Measurements from ENCODE around the gene DENND1A.

DENND1A gene

DNA sequence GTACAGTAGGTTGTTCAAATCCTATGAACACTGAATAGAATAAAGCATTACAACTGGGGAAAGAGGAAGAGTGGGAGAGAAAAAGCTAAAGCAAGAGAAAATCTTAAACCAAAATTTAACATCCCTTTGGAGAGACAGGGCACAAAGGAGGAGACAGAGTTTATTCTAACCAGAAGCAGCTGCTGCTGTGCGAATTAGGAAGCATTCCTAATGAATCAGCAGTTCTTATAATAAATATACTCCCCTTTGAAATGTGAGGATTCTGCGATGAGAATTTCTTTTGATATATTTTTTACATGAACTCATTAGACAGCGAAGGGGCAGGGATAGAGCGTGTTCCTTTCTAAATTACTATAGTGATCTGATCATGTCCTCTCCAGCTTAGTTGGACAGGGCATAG is 233.4 kb downstream of the DENND1A start:
- in situ Hi-C loops (cut with MboI; ENCODE audit: low sequenced_read_pairs): no loop called here

DNA sequence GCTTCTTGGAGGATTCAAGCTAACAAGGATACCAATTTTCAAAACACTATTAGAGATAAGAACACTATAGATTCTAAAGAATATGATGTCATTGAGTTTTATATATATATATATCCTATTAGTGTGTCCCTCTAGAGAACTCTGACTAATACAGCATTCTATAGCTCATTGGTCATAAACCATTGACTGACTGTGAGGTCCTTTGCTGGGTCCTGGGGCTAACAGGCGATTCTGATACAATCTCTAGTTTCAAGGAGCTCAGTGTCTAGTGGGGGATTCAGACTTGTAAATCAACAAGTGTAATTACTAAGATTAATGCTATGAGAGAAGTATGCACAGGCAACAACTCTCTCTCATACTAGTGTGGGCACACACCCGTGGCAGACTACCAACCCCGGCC is 234.5 kb downstream of the DENND1A start:
- in situ Hi-C loops (cut with MboI; ENCODE audit: low sequenced_read_pairs): no loop called here

DNA sequence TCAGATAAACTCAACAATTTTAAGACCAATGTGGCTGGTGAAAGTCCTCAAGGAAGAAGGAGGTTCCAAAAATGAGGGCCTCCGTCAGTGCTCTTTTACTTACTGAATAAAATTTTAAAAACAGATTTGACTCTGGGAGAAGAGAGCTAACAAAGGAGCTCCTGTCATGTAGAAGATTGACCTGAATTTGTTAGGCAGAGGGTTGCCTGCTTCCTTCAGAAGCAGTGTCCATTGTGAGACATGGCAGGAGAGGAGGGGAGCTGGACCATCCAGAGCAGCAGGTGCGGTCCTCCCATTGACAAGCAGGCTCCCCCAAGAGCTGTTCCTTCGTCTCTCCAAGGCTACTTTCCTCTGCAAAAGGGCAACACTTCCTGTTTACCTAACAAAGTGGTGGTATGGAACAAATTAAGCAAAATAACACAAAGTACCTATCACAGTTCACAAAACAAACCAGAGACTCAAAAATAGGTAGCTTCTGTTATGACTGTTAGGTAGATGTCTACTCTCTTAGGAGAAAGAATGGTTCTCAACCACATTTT is 238.1 kb downstream of the DENND1A start:
- in situ Hi-C loops (cut with MboI; ENCODE audit: low sequenced_read_pairs): no loop called here

DNA sequence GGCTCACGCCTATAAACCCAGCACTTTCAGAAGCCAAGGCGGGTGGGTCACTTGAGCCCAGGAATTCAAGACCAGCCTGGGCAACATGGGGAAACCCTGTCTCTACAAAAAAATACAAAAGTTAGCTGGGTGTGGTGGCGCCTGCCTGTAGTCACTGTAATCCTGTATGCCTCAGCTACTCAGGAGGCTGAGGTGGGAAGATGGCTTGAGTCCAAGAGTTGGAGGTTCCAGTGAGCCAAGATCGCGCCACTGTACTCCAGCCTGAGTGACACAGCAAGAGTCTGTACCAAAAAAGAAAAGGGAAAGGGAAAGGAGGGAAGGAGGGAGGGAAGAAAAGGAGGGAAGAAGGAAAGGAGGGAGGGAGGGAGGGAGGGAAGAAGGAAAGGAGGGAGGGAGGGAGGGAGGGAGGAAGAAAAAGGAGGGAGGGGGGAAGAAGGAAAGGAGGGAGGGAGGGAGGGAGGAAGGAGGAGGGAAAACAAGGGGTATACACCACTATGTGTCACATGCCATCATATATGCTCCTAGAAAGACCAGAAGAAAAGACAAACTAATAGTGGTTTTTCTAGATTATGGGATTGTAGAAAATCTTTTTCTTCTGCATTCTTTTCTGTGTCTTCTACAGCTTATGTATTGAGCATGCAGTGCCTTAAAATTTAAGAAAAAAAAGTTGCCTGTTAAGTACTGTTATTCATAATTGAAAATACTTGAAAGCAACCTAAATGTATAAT is 240.1 kb downstream of the DENND1A start:
- in situ Hi-C loops (cut with MboI; ENCODE audit: low sequenced_read_pairs): no loop called here

DNA sequence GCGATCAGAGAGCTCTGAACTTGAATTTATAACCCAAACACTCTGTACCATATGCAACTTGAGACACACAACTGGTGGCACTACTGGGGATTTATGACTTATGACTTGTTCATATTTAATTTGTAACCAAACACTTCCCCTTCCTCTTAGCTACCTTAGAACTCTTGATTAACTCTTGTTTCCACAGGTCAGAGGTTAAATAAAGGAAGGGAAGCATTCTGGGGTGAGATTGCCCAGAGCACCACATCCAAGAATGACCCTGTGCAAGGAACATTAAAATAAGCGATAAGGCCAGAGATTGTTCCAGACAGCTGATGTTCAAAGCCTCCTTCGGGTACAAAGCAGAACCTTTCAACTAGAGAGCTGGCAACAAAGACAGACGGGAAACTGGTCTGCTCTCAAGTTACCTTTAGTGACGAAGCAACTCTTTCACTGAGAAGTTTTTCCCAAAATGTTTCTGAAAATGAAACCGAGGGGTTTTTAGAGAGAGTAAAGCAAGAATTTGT is 242.6 kb downstream of the DENND1A start:
- in situ Hi-C loops (cut with MboI; ENCODE audit: low sequenced_read_pairs): no loop called here

DNA sequence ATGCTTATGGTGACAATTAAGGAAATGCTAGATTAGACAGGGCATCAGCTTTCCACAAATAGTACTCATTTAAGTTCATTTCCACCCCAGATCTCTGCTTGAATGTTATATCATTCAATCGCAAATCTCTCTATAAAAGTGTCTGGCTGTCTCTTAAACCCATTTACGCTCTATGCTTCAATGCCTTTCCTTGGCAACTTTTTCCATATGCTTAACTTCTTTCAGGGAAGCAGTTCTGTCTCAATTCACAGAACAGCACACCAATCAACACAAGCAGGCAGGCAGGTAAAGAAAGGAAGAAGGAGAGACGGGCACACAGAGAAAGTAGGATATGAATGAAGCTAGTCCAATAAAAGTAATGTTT is 243.1 kb downstream of the DENND1A start:
- in situ Hi-C loops (cut with MboI; ENCODE audit: low sequenced_read_pairs): no loop called here

DNA sequence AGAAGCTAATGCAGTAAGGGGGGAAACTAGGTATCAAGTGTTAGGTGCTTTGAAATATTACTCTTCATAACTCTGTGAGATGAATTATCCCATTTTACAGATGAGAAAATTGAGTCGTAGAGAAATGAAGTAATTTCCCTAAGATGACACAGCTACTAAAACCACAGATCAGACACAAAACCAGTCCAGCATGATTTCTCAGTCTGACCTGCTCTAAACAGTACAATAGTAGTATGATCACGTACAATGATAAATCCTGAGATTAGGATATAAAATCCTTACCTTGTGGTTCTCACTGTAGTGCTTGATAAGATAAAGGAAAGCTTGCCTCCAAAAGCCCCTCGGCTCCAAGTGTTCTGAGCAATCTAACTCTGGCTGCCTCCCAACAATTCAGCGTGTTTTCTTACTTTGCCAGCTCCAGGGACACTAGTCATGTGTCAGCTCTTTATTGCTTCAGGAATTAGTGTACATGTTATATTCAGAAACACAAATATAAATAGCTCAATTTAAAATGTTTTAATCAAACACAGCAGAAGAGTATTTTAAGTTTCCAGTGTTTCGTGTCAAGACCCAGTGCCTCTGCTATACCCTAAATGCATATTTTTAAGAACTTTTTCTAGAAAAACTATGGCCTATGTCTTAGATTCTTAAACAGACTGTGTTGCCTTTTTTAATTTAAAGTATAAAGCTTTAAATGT is 243.6 kb downstream of the DENND1A start:
- in situ Hi-C loops (cut with MboI; ENCODE audit: low sequenced_read_pairs): no loop called here

DNA sequence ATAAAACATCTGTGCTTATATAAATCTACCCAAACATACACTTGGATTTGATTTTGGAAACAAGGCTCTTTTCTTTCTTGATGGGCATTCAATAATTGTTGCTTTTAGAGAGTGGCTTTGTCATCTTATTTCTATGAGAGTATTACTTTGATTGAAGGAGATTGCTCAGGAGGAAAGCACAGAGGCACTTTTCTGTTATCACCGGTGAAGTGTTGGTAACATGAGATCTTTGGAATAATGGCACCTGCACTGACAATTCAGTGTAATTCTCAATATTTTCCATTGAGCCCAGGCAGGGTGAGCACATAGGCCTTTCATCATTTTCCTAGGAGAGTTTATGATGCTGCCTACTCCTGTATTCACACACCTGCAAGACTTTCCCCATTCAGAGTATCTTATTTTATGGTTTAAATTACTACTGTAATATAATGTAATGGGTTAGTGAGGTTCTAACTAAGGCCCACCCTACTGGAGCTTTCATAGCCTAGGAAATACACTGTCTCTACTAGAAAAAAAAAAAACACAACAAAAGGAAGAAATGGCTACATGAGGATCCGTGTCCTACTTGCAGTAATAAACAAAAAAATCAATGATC is 244.3 kb downstream of the DENND1A start:
- in situ Hi-C loops (cut with MboI; ENCODE audit: low sequenced_read_pairs): no loop called here

DNA sequence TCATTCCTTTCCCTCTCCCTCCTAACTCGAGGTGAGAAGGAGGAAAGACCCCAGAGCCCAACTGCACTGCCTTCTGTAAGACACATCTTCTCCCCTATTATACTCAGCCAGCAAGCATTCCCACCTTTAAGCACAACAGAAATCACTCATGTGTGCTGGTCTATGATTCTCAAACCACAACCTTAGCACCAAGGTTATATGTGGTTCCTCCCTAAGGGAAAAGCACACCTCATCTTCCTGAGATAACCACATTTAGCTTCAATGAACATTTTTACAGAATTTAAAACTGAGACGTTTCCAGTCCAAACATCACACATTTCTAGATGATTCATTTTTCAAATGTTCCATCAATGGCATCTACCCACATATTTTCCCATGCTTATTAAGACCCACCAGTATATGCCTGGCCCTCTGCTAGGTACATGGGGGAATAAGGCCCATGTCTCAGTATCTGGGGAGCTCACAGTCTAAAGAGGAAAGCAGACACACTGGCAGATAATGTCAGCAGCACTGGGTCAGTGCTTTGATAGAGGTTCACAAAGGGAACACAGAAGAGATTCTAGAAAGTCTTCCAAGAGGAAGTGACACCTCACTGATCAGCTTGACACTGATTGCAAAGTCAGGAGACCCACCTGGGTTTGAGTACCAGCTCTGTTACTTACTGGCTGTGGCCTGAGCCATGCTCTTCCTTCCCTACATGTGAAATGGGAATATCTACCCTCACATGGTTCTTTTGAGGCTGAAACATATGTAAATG is 245.4 kb downstream of the DENND1A start:
- in situ Hi-C loops (cut with MboI; ENCODE audit: low sequenced_read_pairs): no loop called here

DNA sequence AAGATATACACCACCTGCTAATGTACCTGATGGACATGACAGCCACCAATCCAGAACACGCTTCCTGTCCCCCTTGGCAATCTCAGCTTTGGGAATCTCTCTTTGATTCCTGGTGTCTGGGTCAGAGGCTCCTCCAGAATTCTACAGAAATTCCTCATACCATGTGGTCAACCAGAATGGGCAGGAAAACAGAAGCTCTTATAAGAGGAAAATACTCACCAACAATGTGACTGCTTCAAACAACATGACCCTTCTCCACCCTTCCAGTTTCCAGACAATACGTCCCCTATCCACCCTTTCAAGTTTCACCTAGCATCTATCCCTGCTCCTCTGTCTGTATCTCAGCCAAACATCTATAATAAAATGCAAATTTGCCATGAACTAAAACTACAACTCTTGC is 247.2 kb downstream of the DENND1A start:
- in situ Hi-C loops (cut with MboI; ENCODE audit: low sequenced_read_pairs): no loop called here

DNA sequence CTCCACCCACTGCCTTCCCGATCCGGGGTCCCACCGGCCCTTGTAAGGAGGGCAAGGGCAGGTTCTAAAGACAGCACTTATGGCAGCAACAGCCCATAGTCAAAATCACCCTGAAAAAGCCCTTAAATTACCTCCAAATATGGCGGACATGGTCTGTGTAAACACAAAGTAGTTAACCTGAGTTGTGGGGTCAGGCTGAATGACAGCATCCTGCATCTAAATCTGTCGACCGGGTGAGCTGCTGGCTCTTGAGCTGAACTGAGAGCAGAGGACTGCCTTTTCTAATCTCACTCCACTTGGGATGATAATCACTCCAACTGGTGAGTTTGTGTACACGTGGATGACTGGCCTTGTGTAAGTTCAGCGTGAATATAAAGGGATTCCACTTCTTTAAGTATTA is 249.6 kb downstream of the DENND1A start:
- in situ Hi-C loops (cut with MboI; ENCODE audit: low sequenced_read_pairs): no loop called here

DNA sequence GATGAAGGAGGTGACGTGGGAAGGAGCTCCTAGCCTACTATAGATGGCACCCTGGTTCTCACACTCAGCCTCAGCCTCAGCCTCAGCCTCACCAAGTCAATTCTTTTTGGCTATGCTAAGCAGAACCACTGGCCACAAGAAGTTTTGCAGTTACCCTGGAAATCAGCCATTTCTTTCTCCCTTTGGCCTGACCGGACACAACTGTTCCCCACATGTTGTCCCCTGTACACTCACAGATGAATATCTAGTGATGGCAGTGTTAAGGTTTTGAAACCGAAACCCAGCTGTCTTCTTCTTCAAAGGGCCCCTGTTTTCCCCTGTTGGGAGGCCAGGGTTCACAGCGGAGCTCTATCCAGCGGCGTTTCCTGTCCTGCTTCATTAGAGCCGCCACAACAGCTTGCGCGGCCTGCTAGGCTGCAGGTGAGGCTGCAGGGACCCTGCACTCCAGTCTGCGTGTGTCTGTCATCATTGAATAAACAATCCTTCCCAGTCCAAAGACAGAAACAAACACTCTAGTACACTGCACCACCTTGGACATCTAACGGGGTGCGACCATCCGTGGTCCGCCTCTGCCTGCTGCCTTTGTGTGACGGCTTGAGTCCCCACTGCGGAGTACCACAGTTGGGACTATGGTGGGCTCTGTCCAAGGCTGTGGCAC is 250.5 kb downstream of the DENND1A start:
- in situ Hi-C loops (cut with MboI; ENCODE audit: low sequenced_read_pairs): no loop called here

DNA sequence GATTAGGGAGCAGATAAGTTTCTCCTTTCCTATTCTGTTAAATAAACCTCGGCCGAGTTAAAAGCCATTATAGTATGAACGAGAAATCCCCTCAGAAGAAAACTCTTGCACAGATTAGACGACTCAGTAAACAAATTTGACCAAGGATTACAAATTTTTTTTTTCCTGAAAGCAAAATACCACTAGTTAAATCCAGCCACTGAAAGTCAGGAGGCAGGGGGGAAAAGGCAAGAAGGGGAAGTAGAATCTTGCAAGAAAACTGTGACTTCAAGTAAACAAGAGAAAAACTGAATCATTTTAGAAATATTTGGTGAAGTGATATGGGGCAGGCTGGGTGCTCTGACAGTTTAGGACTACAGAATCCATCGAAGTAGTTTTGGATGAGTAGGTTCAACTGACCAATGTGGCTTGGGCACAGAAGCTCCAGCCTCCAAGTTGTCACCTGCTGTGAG is 251.0 kb downstream of the DENND1A start:
- in situ Hi-C loops (cut with MboI; ENCODE audit: low sequenced_read_pairs): no loop called here

DNA sequence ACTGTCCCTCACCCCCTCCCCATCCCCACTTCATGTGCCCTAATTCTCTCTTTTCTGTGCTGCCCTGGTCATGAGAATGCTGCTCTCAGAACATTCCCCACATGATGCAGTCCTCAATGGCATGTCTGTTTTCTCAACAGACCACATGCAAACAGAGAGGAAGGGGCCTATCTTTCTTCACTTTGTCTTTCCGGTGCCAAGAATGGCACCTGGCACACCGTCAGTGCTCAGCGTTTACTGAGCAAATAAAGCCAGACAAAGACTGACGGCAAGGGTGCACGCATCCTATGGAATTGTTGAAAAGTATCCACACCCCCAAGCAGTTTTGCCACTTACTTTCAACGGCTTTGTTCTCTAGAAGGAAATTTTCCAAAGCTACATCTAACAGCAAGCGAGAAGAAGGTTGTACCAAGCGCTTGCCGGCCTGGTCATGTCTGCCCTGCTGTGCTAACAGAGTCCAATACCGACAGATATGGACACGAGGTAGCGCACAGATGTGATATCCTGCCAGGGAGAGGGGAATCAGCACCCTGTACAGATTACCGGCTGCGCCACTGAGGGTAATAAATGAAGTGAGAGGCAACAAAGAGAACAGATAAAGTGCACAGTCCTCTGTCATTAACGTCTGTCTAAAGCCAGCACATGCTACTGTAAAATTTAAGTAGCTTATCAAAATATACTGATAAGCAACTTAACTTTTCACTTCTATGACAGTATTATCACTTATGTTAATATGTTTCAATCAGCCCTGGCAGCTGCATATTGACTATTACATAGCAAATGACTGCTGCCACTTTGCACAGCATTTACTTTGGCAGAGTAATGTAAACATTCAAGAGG is 251.7 kb downstream of the DENND1A start:
- in situ Hi-C loops (cut with MboI; ENCODE audit: low sequenced_read_pairs): no loop called here

DNA sequence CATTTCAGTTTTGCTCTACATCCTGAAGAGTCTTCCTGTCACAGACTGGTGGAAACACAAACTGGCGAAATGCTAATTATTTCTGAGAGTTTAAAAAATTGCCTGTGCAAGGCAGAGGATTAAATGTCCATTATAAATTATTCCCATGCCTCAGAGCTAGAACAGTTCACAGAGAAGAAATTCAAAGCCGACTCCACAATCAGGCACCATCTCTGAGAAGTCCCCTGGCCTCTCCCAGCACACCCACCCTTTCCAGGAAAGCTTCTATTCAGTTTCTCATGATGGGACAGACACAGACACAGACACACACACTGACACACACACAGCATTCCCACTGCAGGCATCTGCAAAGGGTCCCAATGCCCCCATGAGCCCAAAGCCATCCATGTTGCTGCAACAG is 253.1 kb downstream of the DENND1A start:
- in situ Hi-C loops (cut with MboI; ENCODE audit: low sequenced_read_pairs): no loop called here

DNA sequence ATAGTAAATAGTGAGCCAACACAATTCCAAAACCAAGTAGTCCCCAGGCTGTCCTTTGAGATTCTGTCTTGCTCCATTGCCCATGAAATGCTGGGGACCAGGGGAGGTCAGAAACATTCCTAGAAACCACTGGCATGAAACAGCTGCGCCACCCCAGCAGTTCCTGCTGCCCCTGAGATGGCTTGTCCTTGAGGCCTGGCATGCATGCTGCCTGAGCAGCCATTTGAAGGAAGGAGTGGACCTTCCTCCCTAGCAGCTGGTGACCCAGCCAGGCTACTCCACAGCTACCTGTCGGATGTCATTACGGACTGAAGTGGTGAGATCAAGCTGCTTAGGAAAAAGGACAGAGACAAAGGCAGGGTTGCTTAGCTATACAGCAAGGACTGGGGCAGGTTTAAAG is 260.6 kb downstream of the DENND1A start:
- in situ Hi-C loops (cut with MboI; ENCODE audit: low sequenced_read_pairs): no loop called here

DNA sequence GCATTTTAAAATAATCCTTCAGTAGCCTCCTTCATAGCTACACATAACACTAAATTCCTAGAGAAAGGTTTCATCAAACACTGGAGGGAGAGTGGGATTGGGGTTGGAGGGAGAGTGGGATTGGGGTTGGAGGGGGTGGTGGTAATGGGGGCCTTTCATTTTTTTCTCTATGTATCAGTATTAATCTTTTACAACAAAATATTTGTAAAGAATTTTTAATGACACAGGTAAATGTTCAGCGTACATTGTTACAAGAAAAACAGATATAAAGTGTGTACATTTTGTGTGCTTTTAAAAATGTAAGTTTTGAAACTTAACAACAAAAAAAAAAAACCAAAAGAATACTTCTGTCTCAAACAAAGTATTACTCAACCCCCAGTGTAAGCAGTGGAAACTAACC is 266.4 kb downstream of the DENND1A start:
- in situ Hi-C loops (cut with MboI; ENCODE audit: low sequenced_read_pairs): no loop called here

DNA sequence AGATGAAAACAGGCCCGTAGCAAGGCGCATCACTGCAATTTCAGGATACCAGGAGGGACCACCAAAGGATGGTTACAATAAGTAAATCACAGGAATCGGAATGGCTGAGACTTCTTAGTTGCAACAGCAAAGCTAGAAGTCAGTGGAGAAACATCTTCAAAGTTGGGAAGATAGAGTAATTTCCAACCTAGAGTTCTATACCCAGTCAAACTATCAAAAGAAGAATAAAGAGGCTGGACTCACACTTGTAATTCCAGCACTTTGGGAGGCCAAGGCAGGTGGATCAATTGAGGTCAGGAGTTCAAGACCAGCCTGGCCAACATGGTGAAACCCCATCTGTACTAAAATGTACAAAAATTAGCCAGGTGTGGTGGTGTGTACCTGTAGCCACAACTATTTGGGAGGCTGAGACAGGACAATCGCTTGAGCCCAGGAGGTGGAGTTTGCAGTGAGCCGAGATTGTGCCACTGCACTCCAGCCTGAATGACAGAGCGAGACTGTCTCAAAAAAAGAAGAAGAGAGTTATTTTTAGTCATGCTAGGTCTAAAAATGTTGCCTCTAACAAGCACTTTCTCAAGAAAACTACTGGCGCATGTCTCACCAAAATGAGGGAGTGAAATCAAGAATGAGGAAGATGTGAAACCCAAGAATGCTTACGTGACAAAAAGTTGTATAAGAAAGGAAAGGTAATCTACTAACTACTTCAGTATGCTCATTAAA is 267.7 kb downstream of the DENND1A start:
- in situ Hi-C loops (cut with MboI; ENCODE audit: low sequenced_read_pairs): no loop called here
